H1 (cell line): ENCODE measurements around the gene TMCC3. TPM values are rescaled to one million over a fixed set of nuclear protein-coding genes. Genes with fewer than 3 reads are reported as not detected.

Experiments
- USF2 ChIP-seq: IDR thresholded peaks from 2 replicates; pipeline ENCODE4 v1.6.1; 2011; ENCODE audit warnings: low read length, improper control_type of control experiment
- polyA plus RNA-seq, 7 experiments: library from polyadenylated mRNA; depleted of rRNA in 3 of 7; stranded (reverse) in 5 of 7; unstranded in 2 of 7; fragments of >200 nt in 5 of 7; fragments of 200-250 nt in 2 of 7; gene quantifications; 1 replicate in 5 of 7; 2 replicates in 1 of 7; 4 replicates in 1 of 7; pipeline versions ENCODE4 v1.2.1 to v1.2.3, GENCODE V29; 2011 to 2013; ENCODE audit warnings: missing spikeins in 2 of 7, mixed read lengths in 2 of 7
- total RNA-seq: library from RNA; stranded (reverse); fragmentation: NEBNext Ultra II Directional; extraction: Animal tissue kit (Norgen Biotek cat#: 25700); gene quantifications from 2 replicates; pipeline ENCODE4 v1.2.1, GENCODE V29; 2021

TMCC3 gene
- total and polyA plus RNA-seq, 2 of the 8 experiments (the other 6 are each of a cell fraction or from before 2014, with no cell fraction given): 1.7 to 4.1 TPM

GRCh38 chr12:94622475-94622874 lies 27.9 kb downstream of the TMCC3 start (continued):
- TF ChIP-seq USF2: no peak
